Measurements from ENCODE around the gene PCNX2.

- TF ChIP-seq POLR2AphosphoS5 (IDR thresholded peaks at IDR 0.05; ENCODE audit: low read depth, low read length): no peak
- TF ChIP-seq TAF1 (IDR thresholded peaks at IDR 0.05; ENCODE audit: borderline replicate concordance, insufficient read depth, low read length): no peak
- no peak for TF ChIP-seq REST (IDR thresholded peaks at IDR 0.05; ENCODE audit: insufficient read depth in 1 of 2, low read depth in 2 of 2, low read length in 2 of 2)
Measured at GRCh38 chr1:233193741-233194140, 101.8 kb downstream of the PCNX2 start.

Measured in PFSK-1 (cell line).